Peyer's patch (tissue), 4 donors: ENCODE measurements around the gene STAT4.

Experiments used
- CTCF ChIP-seq, 6 experiments: fragments of 450-650 bp in 4 of 6; fragments of 200-600 bp in 2 of 6; sonication (generic) in 1 of 6; IDR thresholded peaks; one replicate each; pipeline ENCODE4 v1.5.1; 2017 to 2019; ENCODE audit warnings: antibody characterized with exemption in 6 of 6, mild to moderate bottlenecking in 3 of 6, moderate library complexity in 1 of 6
- POLR2A ChIP-seq, 2 donors: fragments of 450-650 bp; IDR thresholded peaks; one replicate each; pipeline ENCODE4 v1.5.1; 2017; ENCODE audit warnings: antibody characterized with exemption in 2 of 2, mild to moderate bottlenecking in 2 of 2, moderate library complexity in 2 of 2

GRCh38 chr2:191126386-191127085 lies 24.3 kb downstream of the STAT4 start:
- no peak for TF ChIP-seq CTCF (IDR thresholded peaks at IDR 0.05)
- TF ChIP-seq POLR2A (IDR thresholded peaks at IDR 0.05): no peak
